HFFc6 (cell line): ENCODE data around the gene SARS2. TPM values are rescaled to one million over a fixed set of nuclear protein-coding genes. Genes with fewer than 3 reads are reported as not detected.

Source experiments
- DNase-seq: peaks from one replicate; pipeline ENCODE4 v3.0.0-alpha.2; 2018
- H3K27ac Mint-ChIP-seq: 2 replicates; pipeline ENCODE4 v1.8.0; 2020; ENCODE audit warnings: mild to moderate bottlenecking, mixed read lengths
- H3K27me3 Mint-ChIP-seq: 2 replicates; pipeline ENCODE4 v1.8.0; 2021; ENCODE audit warnings: mild to moderate bottlenecking, moderate library complexity, mixed read lengths; ENCODE audit not compliant: insufficient read depth
- H3K36me3 Mint-ChIP-seq: 2 replicates; pipeline ENCODE4 v1.8.0; 2021; ENCODE audit warnings: low read depth, mixed read lengths
- H3K4me1 Mint-ChIP-seq: 2 replicates; pipeline ENCODE4 v1.8.0; 2020; ENCODE audit warnings: low read depth, mixed read lengths
- H3K4me3 Mint-ChIP-seq: 2 replicates; pipeline ENCODE4 v1.8.0; 2020; ENCODE audit warnings: mild to moderate bottlenecking, moderate library complexity, mixed read lengths
- H3K9me3 Mint-ChIP-seq: 2 replicates; pipeline ENCODE4 v1.8.0; 2020; ENCODE audit warnings: mild to moderate bottlenecking, mixed read lengths
- total RNA-seq, 6 experiments: library from RNA; stranded (reverse); fragmentation: NEBNext Ultra II Directional; extraction: Animal tissue kit (Norgen Biotek cat#: 25700); gene quantifications; 2 replicates in 1 of 6; 3 replicates in 5 of 6; pipeline ENCODE4 v1.2.3, GENCODE V29; 2021
- TF ChIP-seq, protein P1 (sequence below): fragments of 200-600 bp; sonication (generic); IDR thresholded peaks from 2 replicates; pipeline ENCODE4 v1.5.0; 2021; ENCODE audit warnings: antibody characterized with exemption, mild to moderate bottlenecking

SARS2 gene
- total RNA-seq, 6 experiments from 2014 or later: 18.7 to 25.1 (median 22.7) TPM

DNA sequence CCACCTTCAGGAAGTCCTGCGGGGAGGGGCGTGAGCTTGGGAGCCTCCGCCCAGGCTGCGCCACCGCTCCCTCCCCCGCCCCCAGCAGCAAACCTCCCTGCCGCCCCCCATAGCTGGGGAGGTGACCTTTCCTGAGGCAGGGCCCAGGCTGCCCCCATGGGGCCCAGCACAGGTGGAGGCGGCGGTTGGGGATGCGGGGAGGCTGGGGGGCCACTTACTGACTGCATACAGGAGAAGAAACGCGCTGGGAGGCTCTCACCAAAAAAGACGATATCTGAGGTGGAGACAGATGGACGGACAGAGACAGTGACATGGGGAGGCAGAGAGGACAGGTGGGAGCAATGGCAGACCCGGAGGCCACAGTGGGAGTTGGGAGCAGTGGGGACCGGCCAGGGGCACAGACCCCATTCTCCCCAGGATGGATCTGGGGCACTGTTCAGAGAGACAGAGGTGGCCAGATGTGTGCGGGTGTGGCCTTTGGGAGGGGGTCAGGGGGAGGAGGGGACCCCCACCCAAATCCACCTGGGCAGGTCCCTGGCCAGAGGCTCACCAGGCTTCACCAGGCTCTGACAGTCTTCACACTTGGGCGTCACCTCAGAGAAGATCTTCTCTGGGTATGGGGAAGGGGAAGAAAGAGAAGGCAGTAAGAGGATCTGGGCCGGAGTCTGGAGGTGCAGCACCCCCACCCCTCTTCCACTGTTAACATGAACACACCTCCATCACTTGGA lies 49.5 kb downstream of the SARS2 start:
- TF ChIP-seq, protein P1, sequence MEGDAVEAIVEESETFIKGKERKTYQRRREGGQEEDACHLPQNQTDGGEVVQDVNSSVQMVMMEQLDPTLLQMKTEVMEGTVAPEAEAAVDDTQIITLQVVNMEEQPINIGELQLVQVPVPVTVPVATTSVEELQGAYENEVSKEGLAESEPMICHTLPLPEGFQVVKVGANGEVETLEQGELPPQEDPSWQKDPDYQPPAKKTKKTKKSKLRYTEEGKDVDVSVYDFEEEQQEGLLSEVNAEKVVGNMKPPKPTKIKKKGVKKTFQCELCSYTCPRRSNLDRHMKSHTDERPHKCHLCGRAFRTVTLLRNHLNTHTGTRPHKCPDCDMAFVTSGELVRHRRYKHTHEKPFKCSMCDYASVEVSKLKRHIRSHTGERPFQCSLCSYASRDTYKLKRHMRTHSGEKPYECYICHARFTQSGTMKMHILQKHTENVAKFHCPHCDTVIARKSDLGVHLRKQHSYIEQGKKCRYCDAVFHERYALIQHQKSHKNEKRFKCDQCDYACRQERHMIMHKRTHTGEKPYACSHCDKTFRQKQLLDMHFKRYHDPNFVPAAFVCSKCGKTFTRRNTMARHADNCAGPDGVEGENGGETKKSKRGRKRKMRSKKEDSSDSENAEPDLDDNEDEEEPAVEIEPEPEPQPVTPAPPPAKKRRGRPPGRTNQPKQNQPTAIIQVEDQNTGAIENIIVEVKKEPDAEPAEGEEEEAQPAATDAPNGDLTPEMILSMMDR: no peak
- H3K36me3 Mint-ChIP-seq: no peaks in the 10 kb centered on the region
- no peak overlapping the region for H3K27ac Mint-ChIP-seq
- DNase-seq: no peak
- H3K27me3 Mint-ChIP-seq: peaks cover 2% of the 10 kb centered on the region; the same call in 1 of the 2 replicates
- H3K4me1 Mint-ChIP-seq: no peaks in the 10 kb centered on the region
- H3K9me3 Mint-ChIP-seq: no peaks in the 10 kb centered on the region
- no peak overlapping the region for H3K4me3 Mint-ChIP-seq

GRCh38 chr19:38880076-38880881 lies 50.3 kb downstream of the SARS2 start:
- no peak overlapping the region for H3K4me3 Mint-ChIP-seq
- no peaks in the 10 kb centered on the region for H3K27me3 Mint-ChIP-seq
- TF ChIP-seq, protein P1: no peak
- H3K36me3 Mint-ChIP-seq: no peaks in the 10 kb centered on the region
- no peak for DNase-seq
- no peak overlapping the region for H3K27ac Mint-ChIP-seq
- H3K9me3 Mint-ChIP-seq: no peaks in the 10 kb centered on the region
- no peaks in the 10 kb centered on the region for H3K4me1 Mint-ChIP-seq

DNA sequence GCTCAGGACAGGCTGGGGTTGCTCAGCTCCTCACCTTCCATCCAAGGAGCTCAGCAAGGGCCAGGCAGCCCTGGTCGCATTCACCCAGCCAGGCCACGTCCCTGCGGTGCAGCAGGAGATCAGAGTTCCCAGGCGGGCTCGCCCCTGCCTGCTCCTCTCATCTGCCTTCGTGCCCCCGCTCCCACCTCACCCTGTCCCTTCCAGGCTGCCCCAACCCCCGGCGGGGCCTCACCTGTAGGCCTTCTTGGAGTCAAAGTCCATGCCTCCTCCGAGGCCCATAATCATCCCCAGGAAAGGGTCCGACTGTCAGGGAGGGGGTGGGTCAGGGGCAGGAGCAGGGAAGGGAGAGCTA lies 51.2 kb downstream of the SARS2 start:
- no peak overlapping the region for H3K27ac Mint-ChIP-seq
- no peaks in the 10 kb centered on the region for H3K36me3 Mint-ChIP-seq

DNA sequence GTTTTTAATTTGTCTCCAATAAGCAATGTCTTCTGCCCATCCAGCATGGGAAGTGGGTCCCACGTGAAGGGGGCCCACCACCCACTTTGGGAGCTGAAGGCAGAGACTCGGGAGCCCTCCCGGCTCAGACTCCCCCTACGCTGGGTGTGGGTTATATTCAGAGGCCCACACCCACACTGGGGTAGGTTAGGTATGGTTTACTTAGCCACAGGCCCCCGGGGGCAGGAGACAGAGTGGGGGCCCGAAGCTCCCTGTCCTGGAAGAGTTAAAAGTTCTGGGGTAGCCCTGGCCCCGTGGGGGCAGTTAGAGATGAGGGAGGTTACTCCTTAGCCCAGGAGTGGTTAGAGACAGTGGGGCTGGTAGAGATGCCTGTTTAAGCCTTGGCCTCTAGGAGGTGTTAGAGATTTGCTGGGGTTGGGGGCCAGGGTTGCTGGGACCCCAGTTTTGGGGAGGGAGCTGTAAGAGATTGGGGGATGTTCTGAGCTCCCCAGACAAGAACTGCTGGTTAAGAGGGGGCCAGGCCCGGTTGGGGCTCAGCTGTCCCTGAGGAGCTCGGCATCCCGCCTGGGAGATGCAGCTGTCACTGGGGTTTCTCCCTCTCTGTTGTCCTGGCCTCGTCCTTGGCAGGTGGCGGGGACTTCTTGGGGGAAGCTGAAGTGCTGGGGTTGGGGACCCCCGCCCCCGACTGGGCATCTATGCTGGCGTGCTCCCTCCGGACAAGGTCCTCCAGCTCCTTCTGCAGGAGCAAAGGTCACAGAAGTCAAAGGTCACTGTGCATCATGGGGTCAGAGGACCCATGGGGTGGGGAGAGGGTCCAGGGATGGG lies 51.8 kb downstream of the SARS2 start:
- TF ChIP-seq, protein P1: no peak
- no peaks in the 10 kb centered on the region for H3K36me3 Mint-ChIP-seq
- no peak for DNase-seq
- H3K4me3 Mint-ChIP-seq: no peak overlapping the region
- no peak overlapping the region for H3K27ac Mint-ChIP-seq
- no peaks in the 10 kb centered on the region for H3K4me1 Mint-ChIP-seq
- H3K9me3 Mint-ChIP-seq: no peaks in the 10 kb centered on the region
- H3K27me3 Mint-ChIP-seq: no peaks in the 10 kb centered on the region

More for the DNA sequence above, 51.2 kb downstream of the SARS2 start:
- Mint-ChIP-seq H3K9me3 (no peaks in the 10 kb centered on the region), H3K4me1 (no peaks in the 10 kb centered on the region), H3K27me3 (no peaks in the 10 kb centered on the region), H3K4me3 (no peak overlapping the region)
- TF ChIP-seq, protein P1: no peak
- DNase-seq: no peak

DNA sequence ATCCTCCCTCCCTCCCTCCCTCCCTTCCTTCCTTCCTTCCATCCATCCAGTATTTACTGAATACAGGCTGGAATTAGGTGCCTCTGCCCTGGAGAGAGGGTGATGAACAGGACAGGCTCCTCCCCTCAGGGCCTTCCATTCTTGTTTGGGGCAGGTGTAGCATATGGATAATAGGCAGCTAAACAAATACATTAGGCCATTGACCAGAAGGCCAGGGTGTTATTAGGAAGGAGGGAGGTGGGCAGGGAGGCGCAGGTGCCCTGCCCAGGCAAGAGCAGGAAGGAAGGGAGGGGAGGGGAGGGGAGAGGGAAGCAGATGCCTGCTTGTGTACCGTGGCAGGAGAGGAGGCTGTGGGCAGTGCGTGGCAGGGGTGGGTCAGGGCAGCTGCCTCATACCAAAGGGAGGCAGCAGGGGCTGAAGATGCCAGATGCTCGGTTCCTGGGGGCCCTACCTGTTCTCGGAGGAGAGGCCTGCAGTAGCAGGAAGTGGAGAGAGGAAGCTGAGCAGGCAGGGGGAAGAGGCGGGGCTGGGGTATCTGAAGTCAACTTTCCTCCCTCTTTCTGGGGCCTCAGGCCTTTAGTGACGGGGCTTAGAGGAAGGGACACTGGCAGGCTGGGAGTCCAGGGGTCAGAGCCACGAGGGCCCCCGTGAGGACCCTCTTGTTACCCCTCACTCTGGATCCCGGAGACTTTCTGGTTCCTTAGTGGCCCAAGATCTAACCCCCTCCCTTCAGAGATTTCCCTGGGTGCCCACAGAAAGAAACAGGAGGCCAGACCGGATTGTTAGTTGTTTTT lies 52.6 kb downstream of the SARS2 start, which contains the start of gene RINL:
Gene RINL, minus strand, starts transcription at position 495 of the 794 bp plus-strand sequence. CDS start 1,533 bp downstream, outside the sequence.
- Mint-ChIP-seq H3K27ac (no peak within 1 kb of the TSS), H3K4me3 (no peak within 1 kb of the TSS), H3K36me3 (no peaks in the 10 kb centered on the region), H3K9me3 (no peaks in the 10 kb centered on the region), H3K4me1 (no peaks in the 10 kb centered on the region), H3K27me3 (no peaks in the 10 kb centered on the region)
- no peak for DNase-seq
- TF ChIP-seq, protein P1: no peak
